KMS-11 (cell line): ENCODE data around the gene GTSE1.

Experiments
- H2AFZ ChIP-seq: fragments of 200-600 bp; sonication (generic); 2 replicates; pipeline ENCODE4 v1.6.1; 2016; ENCODE audit warnings: antibody characterized with exemption, mixed run types, low read depth
- H3K27ac ChIP-seq: fragments of 200-600 bp; sonication (generic); 2 replicates; pipeline ENCODE4 v1.6.1; 2016; ENCODE audit warnings: mild to moderate bottlenecking, mixed run types
- H3K27me3 ChIP-seq: fragments of 200-600 bp; sonication (generic); 2 replicates; pipeline ENCODE4 v1.6.1; 2017; ENCODE audit warnings: mild to moderate bottlenecking, low read depth, mixed run types, moderate library complexity; ENCODE audit not compliant: insufficient read depth
- H3K36me3 ChIP-seq: fragments of 200-600 bp; sonication (generic); 2 replicates; pipeline ENCODE4 v1.6.1; 2017; ENCODE audit warnings: mild to moderate bottlenecking, mixed run types; ENCODE audit not compliant: insufficient read depth
- H3K4me1 ChIP-seq: fragments of 200-600 bp; sonication (generic); 2 replicates; pipeline ENCODE4 v1.6.1; 2016; ENCODE audit warnings: mild to moderate bottlenecking, low read depth, mixed run types; ENCODE audit not compliant: poor library complexity, severe bottlenecking
- H3K4me2 ChIP-seq: fragments of 200-600 bp; sonication (generic); 2 replicates; pipeline ENCODE4 v1.7.0; 2016; ENCODE audit warnings: mild to moderate bottlenecking, mixed run types
- H3K4me3 ChIP-seq: fragments of 200-600 bp; sonication (generic); IDR thresholded peaks from 2 replicates; pipeline ENCODE4 v1.6.1; 2017; ENCODE audit warnings: low read depth, low read length, mixed read lengths; ENCODE audit not compliant: insufficient read depth
- H3K79me2 ChIP-seq: fragments of 200-600 bp; sonication (generic); 2 replicates; pipeline ENCODE4 v1.6.1; 2016; ENCODE audit warnings: low read depth, mixed run types; ENCODE audit not compliant: insufficient read depth
- H3K9ac ChIP-seq: fragments of 200-600 bp; sonication (generic); 2 replicates; pipeline ENCODE4 v1.6.1; 2016; ENCODE audit warnings: mild to moderate bottlenecking, mixed run types
- H4K20me1 ChIP-seq: fragments of 200-600 bp; sonication (generic); 2 replicates; pipeline ENCODE4 v1.6.1; 2016; ENCODE audit warnings: mild to moderate bottlenecking, mixed run types; ENCODE audit not compliant: insufficient read depth
- TF ChIP-seq, protein P1 (sequence below): fragments of 200-600 bp; sonication (generic); conservative IDR thresholded peaks from 2 replicates; pipeline ENCODE4 v1.6.1; 2017; ENCODE audit warnings: low read depth, mild to moderate bottlenecking, antibody characterized with exemption, low read length, moderate library complexity, mixed read lengths

Gene GTSE1

GRCh38 chr22:46352691-46353386 lies 56.2 kb downstream of the GTSE1 start:
- Histone ChIP-seq H3K79me2 (no peaks in the 10 kb centered on the region), H4K20me1 (no peaks in the 10 kb centered on the region), H2AFZ (no peak overlapping the region), H3K27me3 (no peaks in the 10 kb centered on the region), H3K27ac (no peak overlapping the region), H3K9ac (no peak overlapping the region), H3K36me3 (no peaks in the 10 kb centered on the region), H3K4me3 (no peak overlapping the region), H3K4me1 (no peaks in the 10 kb centered on the region), H3K4me2 (no peak overlapping the region)
- TF ChIP-seq, protein P1, sequence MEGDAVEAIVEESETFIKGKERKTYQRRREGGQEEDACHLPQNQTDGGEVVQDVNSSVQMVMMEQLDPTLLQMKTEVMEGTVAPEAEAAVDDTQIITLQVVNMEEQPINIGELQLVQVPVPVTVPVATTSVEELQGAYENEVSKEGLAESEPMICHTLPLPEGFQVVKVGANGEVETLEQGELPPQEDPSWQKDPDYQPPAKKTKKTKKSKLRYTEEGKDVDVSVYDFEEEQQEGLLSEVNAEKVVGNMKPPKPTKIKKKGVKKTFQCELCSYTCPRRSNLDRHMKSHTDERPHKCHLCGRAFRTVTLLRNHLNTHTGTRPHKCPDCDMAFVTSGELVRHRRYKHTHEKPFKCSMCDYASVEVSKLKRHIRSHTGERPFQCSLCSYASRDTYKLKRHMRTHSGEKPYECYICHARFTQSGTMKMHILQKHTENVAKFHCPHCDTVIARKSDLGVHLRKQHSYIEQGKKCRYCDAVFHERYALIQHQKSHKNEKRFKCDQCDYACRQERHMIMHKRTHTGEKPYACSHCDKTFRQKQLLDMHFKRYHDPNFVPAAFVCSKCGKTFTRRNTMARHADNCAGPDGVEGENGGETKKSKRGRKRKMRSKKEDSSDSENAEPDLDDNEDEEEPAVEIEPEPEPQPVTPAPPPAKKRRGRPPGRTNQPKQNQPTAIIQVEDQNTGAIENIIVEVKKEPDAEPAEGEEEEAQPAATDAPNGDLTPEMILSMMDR, result no peak

DNA sequence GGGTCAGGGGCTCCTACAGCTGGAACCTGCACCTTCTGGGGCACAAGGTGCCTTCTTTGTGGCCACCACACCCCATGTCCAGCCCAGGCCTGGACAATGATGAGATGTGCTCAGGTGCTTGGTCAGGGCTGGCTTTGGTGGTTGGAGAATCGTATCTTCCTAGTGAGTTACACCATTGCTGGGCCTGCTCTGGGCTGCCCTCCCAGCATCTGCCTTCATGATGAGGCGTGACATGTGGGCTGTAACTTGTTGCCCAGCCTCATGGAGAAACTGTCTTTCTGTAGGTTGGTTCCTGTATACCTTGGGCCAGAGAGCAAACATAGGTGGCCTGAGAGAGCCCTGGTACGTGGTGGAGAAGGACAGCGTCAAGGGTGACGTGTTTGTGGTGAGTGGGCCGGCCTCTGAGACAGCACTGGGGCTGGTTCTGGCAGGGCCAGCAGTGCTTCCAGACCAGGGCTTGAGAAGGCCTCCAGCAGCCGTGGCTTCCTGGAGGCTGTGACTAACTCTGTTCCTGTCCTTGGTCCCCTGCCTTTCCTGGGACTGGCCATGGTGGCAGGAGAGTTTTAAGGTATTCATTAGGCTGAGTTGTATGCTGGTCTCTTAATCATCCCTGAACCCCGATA lies 56.9 kb downstream of the GTSE1 start:
- Histone ChIP-seq H3K9ac (no peak overlapping the region), H2AFZ (no peak overlapping the region), H3K27me3 (no peaks in the 10 kb centered on the region), H3K79me2 (no peaks in the 10 kb centered on the region), H3K4me2 (no peak overlapping the region), H4K20me1 (no peaks in the 10 kb centered on the region), H3K4me1 (no peaks in the 10 kb centered on the region), H3K27ac (no peak overlapping the region), H3K36me3 (no peaks in the 10 kb centered on the region), H3K4me3 (no peak overlapping the region)
- TF ChIP-seq, protein P1, result no peak

- no peaks in the 10 kb centered on the region for H3K36me3 ChIP-seq
- no peaks in the 10 kb centered on the region for H3K4me1 ChIP-seq
- no peak overlapping the region for H3K4me3 ChIP-seq
- H3K79me2 ChIP-seq, result no peaks in the 10 kb centered on the region
- H3K27ac ChIP-seq, result no peak overlapping the region
- no peak overlapping the region for H3K4me2 ChIP-seq
- no peak overlapping the region for H2AFZ ChIP-seq
- H3K27me3 ChIP-seq, result no peaks in the 10 kb centered on the region
- H4K20me1 ChIP-seq, result no peaks in the 10 kb centered on the region
- TF ChIP-seq, protein P1, result no peak
- H3K9ac ChIP-seq, result no peak overlapping the region
Measured at GRCh38 chr22:46354176-46354992, 57.7 kb downstream of the GTSE1 start.

- no peak overlapping the region for H3K9ac ChIP-seq
- no peaks in the 10 kb centered on the region for H3K4me1 ChIP-seq
- TF ChIP-seq, protein P1, result no peak
- no peak overlapping the region for H3K4me2 ChIP-seq
- no peak overlapping the region for H3K4me3 ChIP-seq
- H3K79me2 ChIP-seq, result no peaks in the 10 kb centered on the region
- no peak overlapping the region for H2AFZ ChIP-seq
- no peaks in the 10 kb centered on the region for H3K27me3 ChIP-seq
- no peaks in the 10 kb centered on the region for H4K20me1 ChIP-seq
- no peak overlapping the region for H3K27ac ChIP-seq
- H3K36me3 ChIP-seq, result no peaks in the 10 kb centered on the region
Measured at GRCh38 chr22:46354993-46355305, 58.3 kb downstream of the GTSE1 start.
